ENCODE data around the gene IRGQ. TPM values are rescaled to one million over a fixed set of nuclear protein-coding genes. Genes with fewer than 3 reads are reported as not detected.

IRGQ gene
- total and polyA plus RNA-seq, 5 donors: 9.4 to 29.2 (median 23.4) TPM

GRCh38 chr19:43584484-43584883, 11.4 kb downstream of the IRGQ start:
- Histone ChIP-seq H3K4me1 (ENCODE audit: control insufficient read depth, insufficient read depth, low read length) (peaks cover 4% of the 10 kb centered on the region), H3K27ac (ENCODE audit: low read length) (no peak overlapping the region), H3K9me3 (ENCODE audit: control insufficient read depth, low read length) (no peaks in the 10 kb centered on the region), H3K4me3 (ENCODE audit: low read length) (no peak overlapping the region), H3K27me3 (ENCODE audit: control insufficient read depth, insufficient read depth) (no peaks in the 10 kb centered on the region)
- intact Hi-C loops (cut with DNase I): no loop called here
- 95% methylated on average over 1 of the region's 1 CpG for WGBS
- DNase-seq: no peak
- ATAC-seq: no peak

- Histone ChIP-seq H3K27ac (ENCODE audit: low read length) (no peak overlapping the region), H3K4me1 (ENCODE audit: control insufficient read depth, insufficient read depth, low read length) (peaks cover 4% of the 10 kb centered on the region), H3K27me3 (ENCODE audit: control insufficient read depth, insufficient read depth) (no peaks in the 10 kb centered on the region), H3K4me3 (ENCODE audit: low read length) (no peak overlapping the region), H3K9me3 (ENCODE audit: control insufficient read depth, low read length) (no peaks in the 10 kb centered on the region)
- no peak for DNase-seq
- intact Hi-C loops (cut with DNase I): no loop called here
- WGBS: 97% methylated on average over 2 of the region's 2 CpGs
- no peak for ATAC-seq
These were observed 13.4 kb downstream of the IRGQ start for GRCh38 chr19:43582495-43582894.

- intact Hi-C loops (cut with DNase I): no loop called here
- H3K27ac ChIP-seq (ENCODE audit: low read length): no peak overlapping the region
- 54% methylated on average over 7 of the region's 7 CpGs for WGBS
- no peaks in the 10 kb centered on the region for H3K27me3 ChIP-seq (ENCODE audit: control insufficient read depth, insufficient read depth)
- H3K9me3 ChIP-seq (ENCODE audit: control insufficient read depth, low read length): no peaks in the 10 kb centered on the region
- H3K4me1 ChIP-seq (ENCODE audit: control insufficient read depth, insufficient read depth, low read length): peaks cover 4% of the 10 kb centered on the region
- no peak overlapping the region for H3K4me3 ChIP-seq (ENCODE audit: low read length)
- ATAC-seq (no peak), DNase-seq (no peak)
These were observed 14.5 kb downstream of the IRGQ start for GRCh38 chr19:43581467-43581866.

GRCh38 chr19:43578787-43579186, 17.1 kb downstream of the IRGQ start:
- Histone ChIP-seq H3K27ac (ENCODE audit: low read length) (no peak overlapping the region), H3K27me3 (ENCODE audit: control insufficient read depth, insufficient read depth) (no peaks in the 10 kb centered on the region), H3K4me1 (ENCODE audit: control insufficient read depth, insufficient read depth, low read length) (peaks cover 5% of the 10 kb centered on the region), H3K9me3 (ENCODE audit: control insufficient read depth, low read length) (no peaks in the 10 kb centered on the region), H3K4me3 (ENCODE audit: low read length) (no peak overlapping the region)
- ATAC-seq: no peak
- DNase-seq: no peak
- intact Hi-C loops (cut with DNase I): no loop called here
- WGBS: 82% methylated on average over 3 of the region's 3 CpGs

GRCh38 chr19:43575955-43576878, 19.7 kb downstream of the IRGQ start:
- DNase-seq: peak in 2 of 3 donors; percentile 61 to 67
- Histone ChIP-seq H3K4me3 (ENCODE audit: low read length) (peak overlapping the region; percentile 8), H3K27ac (ENCODE audit: low read length) (no peak overlapping the region), H3K4me1 (ENCODE audit: control insufficient read depth, insufficient read depth, low read length) (peaks cover 4% of the 10 kb centered on the region), H3K9me3 (ENCODE audit: control insufficient read depth, low read length) (no peaks in the 10 kb centered on the region), H3K27me3 (ENCODE audit: control insufficient read depth, insufficient read depth) (no peaks in the 10 kb centered on the region)
- peak in 1 of 2 donors; percentile 1 for ATAC-seq
- 65% methylated on average over 37 of the region's 37 CpGs for WGBS
- intact Hi-C loops (cut with DNase I): loop anchor here in 1 of 4 donors (2.0 kb wide), 1 partner anchor 21 kb away; the partner anchor contains the start of genes IRGQ and ZNF576

GRCh38 chr19:43575156-43575950, 20.6 kb downstream of the IRGQ start, which contains the start of the genes PINLYP and XRCC1:
Gene PINLYP (plus strand): TSS chr19:43575801. CDS start chr19:43577192, 1,391 bp downstream.
Gene XRCC1 (minus strand): TSS chr19:43575527. CDS start chr19:43575458, 69 bp downstream.
- peaks cover 1% of the 10 kb centered on the region for H3K4me1 ChIP-seq (ENCODE audit: control insufficient read depth, insufficient read depth, low read length)
- no peaks in the 10 kb centered on the region for H3K27me3 ChIP-seq (ENCODE audit: control insufficient read depth, insufficient read depth)
- H3K27ac ChIP-seq (ENCODE audit: low read length): peak within 1 kb of the TSS; percentile 59
- DNase-seq (peak; percentile 99), ATAC-seq (peak; percentile 99)
- H3K4me3 ChIP-seq (ENCODE audit: low read length): peak within 1 kb of the TSS; percentile 78
- WGBS: under 1% methylated on average over 51 of the region's 51 CpGs
- no peaks in the 10 kb centered on the region for H3K9me3 ChIP-seq (ENCODE audit: control insufficient read depth, low read length)
- intact Hi-C loops (cut with DNase I): loop anchor here in 1 of 4 donors (2.0 kb wide), 1 partner anchor 21 kb away; the partner anchor contains the start of genes IRGQ and ZNF576

- H3K9me3 ChIP-seq (ENCODE audit: control insufficient read depth, low read length): no peaks in the 10 kb centered on the region
- DNase-seq: peak in 1 of 3 donors; percentile 52
- H3K27ac ChIP-seq (ENCODE audit: low read length): no peak overlapping the region
- H3K4me1 ChIP-seq (ENCODE audit: control insufficient read depth, insufficient read depth, low read length): peaks cover 1% of the 10 kb centered on the region
- no peaks in the 10 kb centered on the region for H3K27me3 ChIP-seq (ENCODE audit: control insufficient read depth, insufficient read depth)
- WGBS: 30% methylated on average over 12 of the region's 12 CpGs
- peak overlapping the region; percentile 78 for H3K4me3 ChIP-seq (ENCODE audit: low read length)
- intact Hi-C loops (cut with DNase I): loop anchor here in 1 of 4 donors (2.0 kb wide), 1 partner anchor 22 kb away; the partner anchor contains the start of genes IRGQ and ZNF576
- ATAC-seq: no peak
These were observed 21.3 kb downstream of the IRGQ start for GRCh38 chr19:43574424-43575155.

GRCh38 chr19:43572171-43572588, 23.8 kb downstream of the IRGQ start:
- Histone ChIP-seq H3K4me1 (ENCODE audit: control insufficient read depth, insufficient read depth, low read length) (peaks cover 1% of the 10 kb centered on the region), H3K27ac (ENCODE audit: low read length) (no peak overlapping the region), H3K4me3 (ENCODE audit: low read length) (no peak overlapping the region), H3K9me3 (ENCODE audit: control insufficient read depth, low read length) (no peaks in the 10 kb centered on the region), H3K27me3 (ENCODE audit: control insufficient read depth, insufficient read depth) (no peaks in the 10 kb centered on the region)
- ATAC-seq: no peak
- 82% methylated on average over 3 of the region's 3 CpGs for WGBS
- intact Hi-C loops (cut with DNase I): no loop called here
- no peak for DNase-seq

- no peak for ATAC-seq
- 91% methylated on average over 5 of the region's 5 CpGs for WGBS
- intact Hi-C loops (cut with DNase I): no loop called here
- Histone ChIP-seq H3K27ac (ENCODE audit: low read length) (no peak overlapping the region), H3K9me3 (ENCODE audit: control insufficient read depth, low read length) (no peaks in the 10 kb centered on the region), H3K4me3 (ENCODE audit: low read length) (no peak overlapping the region), H3K4me1 (ENCODE audit: control insufficient read depth, insufficient read depth, low read length) (peaks cover 1% of the 10 kb centered on the region), H3K27me3 (ENCODE audit: control insufficient read depth, insufficient read depth) (no peaks in the 10 kb centered on the region)
- no peak for DNase-seq
These were observed 25.7 kb downstream of the IRGQ start for GRCh38 chr19:43570174-43570791.

- no peak for DNase-seq
- intact Hi-C loops (cut with DNase I): no loop called here
- Histone ChIP-seq H3K27ac (ENCODE audit: low read length) (no peak overlapping the region), H3K27me3 (ENCODE audit: control insufficient read depth, insufficient read depth) (no peaks in the 10 kb centered on the region), H3K4me1 (ENCODE audit: control insufficient read depth, insufficient read depth, low read length) (peaks cover 1% of the 10 kb centered on the region), H3K9me3 (ENCODE audit: control insufficient read depth, low read length) (no peaks in the 10 kb centered on the region), H3K4me3 (ENCODE audit: low read length) (no peak overlapping the region)
- no peak for ATAC-seq
- WGBS: 93% methylated on average over 5 of the region's 5 CpGs
These were observed 26.3 kb downstream of the IRGQ start for GRCh38 chr19:43569657-43570056.
